NCI-H1417 treated with DMSO at 0.1 percent for 48 hours (cell line): ENCODE measurements around the gene VSTM2L.

Source experiments
- DNase-seq: peaks from one replicate; lab custom pipeline; 2025; lab: John Stamatoyannopoulos, UW

Gene VSTM2L

DNA sequence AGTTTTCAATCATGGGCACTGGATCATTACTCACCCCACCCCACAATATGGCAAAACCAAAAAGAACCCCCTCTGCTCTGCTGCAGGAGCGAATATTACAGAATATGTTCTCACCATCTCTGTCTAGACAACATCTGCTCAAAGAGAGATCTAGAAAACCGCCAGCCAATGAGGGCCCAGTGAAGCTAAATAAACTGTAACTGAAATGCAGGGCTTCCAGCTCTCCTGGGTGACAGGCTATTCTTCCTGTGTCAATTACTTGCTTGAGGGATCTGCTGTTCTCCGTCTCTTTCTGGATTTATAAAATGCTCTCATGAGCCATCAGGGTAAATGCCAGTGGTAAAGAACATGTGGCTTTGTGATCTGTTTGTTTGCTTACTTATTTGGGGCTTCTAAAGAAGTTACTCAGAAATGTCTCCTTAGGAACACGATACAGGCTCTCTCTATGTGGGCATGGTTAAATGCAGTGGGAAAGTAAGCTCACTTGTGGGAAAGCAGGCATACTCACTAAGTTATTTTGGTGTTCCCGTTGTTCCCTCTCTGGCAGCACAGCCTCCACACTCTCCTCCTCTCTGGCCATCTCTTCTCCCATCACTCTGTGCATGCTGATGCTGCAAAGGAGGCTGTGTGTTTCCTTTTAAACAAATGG lies 85.5 kb downstream of the VSTM2L start:
- no peak for DNase-seq

DNA sequence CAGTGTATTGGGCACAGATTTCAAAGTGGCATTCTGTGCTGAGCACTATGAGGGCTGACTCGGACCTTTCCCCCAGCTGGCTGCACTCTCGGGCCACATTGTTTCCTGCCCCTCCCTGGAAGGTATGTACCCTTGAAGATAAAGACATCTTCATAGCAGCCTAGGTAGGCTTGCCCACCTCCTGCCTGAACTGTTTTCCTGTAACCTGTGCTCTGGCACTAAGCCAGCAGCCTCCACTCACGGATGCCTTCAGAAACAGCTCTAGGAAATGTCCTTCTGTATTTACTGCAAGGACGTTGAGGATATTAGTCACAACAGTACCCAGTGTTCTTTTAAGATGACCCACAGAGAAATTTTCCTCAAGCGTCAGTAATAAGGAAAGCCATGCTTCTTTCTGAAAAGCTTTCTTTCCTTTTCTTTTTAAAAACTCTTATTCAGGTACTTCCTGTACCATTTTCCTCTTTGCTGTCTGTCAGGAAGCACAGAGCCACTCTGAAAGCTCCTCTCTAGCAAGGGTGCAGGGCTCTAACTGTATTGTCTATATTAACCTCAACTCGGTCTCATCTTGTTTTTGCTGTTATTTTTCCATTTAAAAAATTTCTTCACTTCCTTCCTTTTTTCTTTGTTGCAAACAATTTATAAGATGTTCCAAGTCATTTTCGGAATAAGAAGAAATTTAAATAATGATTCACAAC lies 86.8 kb downstream of the VSTM2L start:
- no peak for DNase-seq

GRCh38 chr20:37990571-37991151 lies 87.7 kb downstream of the VSTM2L start:
- no peak for DNase-seq

- DNase-seq, result no peak
Measured at GRCh38 chr20:37991157-37991866, 88.4 kb downstream of the VSTM2L start.

- DNase-seq, result no peak
Measured at GRCh38 chr20:37991908-37992307, 89.0 kb downstream of the VSTM2L start.

DNA sequence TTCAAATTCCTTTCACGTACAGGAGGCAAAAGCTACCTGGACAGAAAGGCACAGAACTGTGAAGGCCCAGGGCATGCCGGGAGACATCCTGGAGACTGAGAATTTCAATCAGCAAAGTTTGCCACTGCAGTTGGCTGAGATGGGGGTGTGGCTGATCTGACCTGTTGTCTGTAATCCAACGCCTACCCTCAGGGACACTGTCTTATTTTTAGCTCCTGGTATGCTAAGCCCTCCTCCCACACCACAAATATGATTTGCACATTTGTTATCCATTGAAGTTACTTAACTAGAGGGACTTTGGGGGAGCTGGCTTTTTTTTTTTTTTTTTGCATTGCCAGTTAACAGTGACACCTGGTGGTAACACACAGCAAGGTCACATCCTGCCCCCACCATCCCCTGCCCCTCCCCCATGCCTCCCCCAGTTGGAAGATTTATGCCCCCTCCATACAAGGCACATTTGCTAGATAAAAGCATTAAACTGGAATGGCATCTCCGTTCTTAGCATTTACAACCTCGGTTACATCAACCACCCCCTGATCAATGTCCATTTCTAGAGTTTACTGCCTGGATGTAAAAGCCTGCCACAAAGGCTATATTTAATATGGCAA lies 90.0 kb downstream of the VSTM2L start:
- DNase-seq, result no peak

- no peak for DNase-seq
Measured at GRCh38 chr20:37994512-37994911, 91.6 kb downstream of the VSTM2L start.
